Stimulated activated CD8-positive, alpha-beta memory T cell treated with anti-CD3 and anti-CD28 coated beads, Interleukin-2, amount 100 ng/mL, for 48 hours (primary cell): ENCODE data around the gene NFE2L1.

Experiments
- DNase-seq, 2 donors: peaks; one replicate each; pipeline ENCODE4 v3.0.0-alpha.2; 2020; ENCODE audit warnings: low read depth in 2 of 2

The NFE2L1 gene

GRCh38 chr17:48107137-48108055, 59.2 kb downstream of the NFE2L1 start, which contains the start of gene SNX11:
SNX11 (plus strand) TSS chr17:48107766; CDS start chr17:48112044, 4,278 bp downstream.
- peak; percentile 88 for DNase-seq

GRCh38 chr17:48110761-48111160, 62.6 kb downstream of the NFE2L1 start:
- DNase-seq = no peak
